AG09309 (cell line): ENCODE results near the gene MAP4K3.

ENCODE experiments used
- DNase-seq: peaks from one replicate; pipeline ENCODE4 v3.0.0-alpha.2; 2010; ENCODE audit warnings: low read depth
- H3K4me3 ChIP-seq: 2 replicates; pipeline ENCODE4 v1.5.1; 2011; ENCODE audit warnings: mild to moderate bottlenecking, low read depth, low read length, moderate library complexity; ENCODE audit not compliant: control insufficient read depth
- CTCF ChIP-seq: IDR thresholded peaks from 2 replicates; pipeline ENCODE4 v1.5.1; 2011; ENCODE audit warnings: mild to moderate bottlenecking, low read depth, low read length, inconsistent platforms; ENCODE audit not compliant: insufficient read depth, control insufficient read depth; ENCODE audit errors: missing control alignments

Gene MAP4K3

DNA sequence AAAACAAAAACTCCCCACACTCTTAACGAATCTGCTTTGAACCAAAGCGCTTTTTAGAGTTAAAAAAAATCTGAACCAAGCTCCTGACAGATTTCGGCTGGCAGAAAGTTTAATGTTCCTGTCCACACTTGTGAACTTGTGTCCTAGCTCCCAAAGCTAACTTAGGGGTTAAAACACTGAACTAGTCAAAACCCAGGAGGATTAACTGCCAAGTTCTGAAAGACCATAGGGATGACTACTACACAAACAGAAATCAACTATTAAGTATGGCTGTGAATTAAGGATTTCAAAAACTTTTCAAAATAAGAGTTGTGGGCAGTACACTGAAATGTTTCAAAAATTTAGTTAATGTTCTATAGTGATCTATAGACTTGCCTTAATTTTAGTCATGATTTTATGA, 167.1 kb downstream of the MAP4K3 start:
- H3K4me3 ChIP-seq = no peak overlapping the region
- DNase-seq = no peak
- no peak for TF ChIP-seq CTCF

GRCh38 chr2:39266916-39267434, 170.1 kb downstream of the MAP4K3 start:
- DNase-seq = no peak
- TF ChIP-seq CTCF = no peak
- H3K4me3 ChIP-seq = no peak overlapping the region

DNA sequence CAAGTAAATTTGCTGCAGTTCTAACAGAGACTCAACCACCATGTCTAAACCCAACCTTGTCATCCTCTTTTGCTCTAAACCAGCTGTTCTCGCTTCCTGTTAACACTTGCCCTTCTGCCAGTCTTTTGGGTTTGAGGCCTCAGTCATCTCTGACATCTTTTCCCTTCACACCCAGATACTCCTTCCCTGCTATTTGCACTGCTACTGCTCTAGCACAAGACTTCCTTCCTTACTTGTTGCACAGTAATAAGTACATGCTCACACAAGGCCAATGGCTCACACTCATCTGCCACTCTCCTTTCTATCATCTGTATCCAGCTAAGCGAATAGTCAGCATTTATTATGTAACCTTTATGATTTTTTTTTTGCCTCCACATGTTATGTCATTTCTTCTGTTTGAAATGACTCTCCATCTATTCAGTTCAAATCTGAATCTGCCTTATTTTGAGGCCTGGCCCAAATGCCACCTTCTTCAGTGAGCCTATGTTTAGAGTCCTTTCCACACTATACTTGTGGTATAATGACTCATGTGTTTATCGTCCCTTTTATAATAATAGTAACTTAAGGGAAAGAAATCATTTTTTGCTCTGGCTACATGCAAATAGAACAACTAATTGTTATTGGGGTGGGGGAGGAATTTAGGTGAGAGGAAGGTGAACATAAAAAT, 170.8 kb downstream of the MAP4K3 start:
- no peak overlapping the region for H3K4me3 ChIP-seq
- no peak for DNase-seq
- TF ChIP-seq CTCF = no peak

- no peak for TF ChIP-seq CTCF
- DNase-seq = no peak
- no peak overlapping the region for H3K4me3 ChIP-seq
Observed at GRCh38 chr2:39265315-39265714, 171.8 kb downstream of the MAP4K3 start.

- no peak for TF ChIP-seq CTCF
- H3K4me3 ChIP-seq = no peak overlapping the region
- DNase-seq = no peak
Observed at GRCh38 chr2:39264733-39265132, 172.4 kb downstream of the MAP4K3 start.

- H3K4me3 ChIP-seq = no peak overlapping the region
- no peak for TF ChIP-seq CTCF
- no peak for DNase-seq
Observed at GRCh38 chr2:39260087-39260486, 177.0 kb downstream of the MAP4K3 start.

GRCh38 chr2:39256040-39256439, 181.0 kb downstream of the MAP4K3 start:
- TF ChIP-seq CTCF = no peak
- H3K4me3 ChIP-seq = no peak overlapping the region
- DNase-seq = no peak
